Measurements from ENCODE around the gene MT2A.

MT2A gene

DNA sequence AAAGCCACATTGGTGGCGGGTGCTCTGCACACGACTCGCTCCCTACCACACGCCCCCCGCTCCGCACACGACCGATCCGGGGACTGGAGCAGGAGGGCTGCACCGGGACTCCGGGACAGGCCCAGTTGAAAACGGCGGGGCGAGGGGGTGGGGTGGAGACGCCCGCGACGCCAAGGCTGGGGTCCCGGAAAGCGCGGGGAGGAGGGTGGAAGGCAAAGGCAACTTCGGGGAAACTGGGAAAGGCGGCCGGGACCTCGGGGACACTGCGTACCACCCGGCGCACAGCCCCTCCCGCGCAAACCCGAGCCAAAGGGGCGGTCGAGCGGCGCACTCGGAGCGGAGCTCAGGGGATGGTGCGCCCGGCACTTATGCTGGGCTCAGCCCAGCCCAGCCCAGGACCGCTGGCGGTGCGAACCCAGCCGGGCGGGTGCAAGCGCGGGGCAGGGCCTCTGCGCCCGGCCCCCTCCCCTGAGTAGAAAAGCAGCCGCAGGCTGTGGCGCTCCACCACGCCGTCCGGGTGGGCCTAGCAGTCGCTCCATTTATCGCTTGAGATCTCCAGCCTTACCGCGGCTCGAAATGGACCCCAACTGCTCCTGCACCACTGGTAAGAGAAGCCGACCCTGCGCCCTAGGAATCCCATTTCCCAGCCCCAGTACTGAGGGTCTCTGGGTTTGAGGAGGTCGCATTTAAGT lies 23.9 kb downstream of the MT2A start, which contains the start of gene MT1M:
TSS of gene MT1M (plus strand) at position 504 of the 692 bp plus-strand sequence. CDS start at position 577, 73 bp downstream.
- ATAC-seq (ENCODE audit: low read depth) (no peak), DNase-seq (ENCODE audit: low spot score) (no peak)
- H3K36me3 ChIP-seq (ENCODE audit: low read depth) = no peaks in the 10 kb centered on the region
- H3K27ac ChIP-seq (ENCODE audit: poor library complexity, severe bottlenecking) = no peak within 1 kb of the TSS
- no peak for TF ChIP-seq CTCF (IDR thresholded peaks at IDR 0.05; ENCODE audit: poor library complexity, severe bottlenecking)
- no peak within 1 kb of the TSS for H3K4me3 ChIP-seq (ENCODE audit: severe bottlenecking)
- no peaks in the 10 kb centered on the region for H3K27me3 ChIP-seq (ENCODE audit: insufficient read depth, poor library complexity, severe bottlenecking)
- no peaks in the 10 kb centered on the region for H3K4me1 ChIP-seq (ENCODE audit: insufficient read depth, poor library complexity, severe bottlenecking)
- no peaks in the 10 kb centered on the region for H3K9me3 ChIP-seq (ENCODE audit: severe bottlenecking)

GRCh38 chr16:56632848-56633365 lies 24.5 kb downstream of the MT2A start:
- no peak overlapping the region for H3K27ac ChIP-seq (ENCODE audit: poor library complexity, severe bottlenecking)
- H3K36me3 ChIP-seq (ENCODE audit: low read depth) = no peaks in the 10 kb centered on the region
- H3K27me3 ChIP-seq (ENCODE audit: insufficient read depth, poor library complexity, severe bottlenecking) = no peaks in the 10 kb centered on the region
- DNase-seq (ENCODE audit: low spot score) (no peak), ATAC-seq (ENCODE audit: low read depth) (no peak)
- no peak for TF ChIP-seq CTCF (IDR thresholded peaks at IDR 0.05; ENCODE audit: poor library complexity, severe bottlenecking)
- H3K4me1 ChIP-seq (ENCODE audit: insufficient read depth, poor library complexity, severe bottlenecking) = no peaks in the 10 kb centered on the region
- H3K4me3 ChIP-seq (ENCODE audit: severe bottlenecking) = no peak overlapping the region
- H3K9me3 ChIP-seq (ENCODE audit: severe bottlenecking) = no peaks in the 10 kb centered on the region

GRCh38 chr16:56633535-56633934 lies 25.2 kb downstream of the MT2A start:
- Histone ChIP-seq H3K27ac (ENCODE audit: poor library complexity, severe bottlenecking) (no peak overlapping the region), H3K4me3 (ENCODE audit: severe bottlenecking) (no peak overlapping the region), H3K9me3 (ENCODE audit: severe bottlenecking) (no peaks in the 10 kb centered on the region), H3K36me3 (ENCODE audit: low read depth) (no peaks in the 10 kb centered on the region), H3K27me3 (ENCODE audit: insufficient read depth, poor library complexity, severe bottlenecking) (no peaks in the 10 kb centered on the region), H3K4me1 (ENCODE audit: insufficient read depth, poor library complexity, severe bottlenecking) (no peaks in the 10 kb centered on the region)
- DNase-seq (ENCODE audit: low spot score) (no peak), ATAC-seq (ENCODE audit: low read depth) (no peak)
- no peak for TF ChIP-seq CTCF (IDR thresholded peaks at IDR 0.05; ENCODE audit: poor library complexity, severe bottlenecking)

GRCh38 chr16:56634715-56635440 lies 26.5 kb downstream of the MT2A start:
- DNase-seq (ENCODE audit: low spot score) = no peak

More at GRCh38 chr16:56634715-56635440, 26.5 kb downstream of the MT2A start:
- Histone ChIP-seq H3K27ac (ENCODE audit: poor library complexity, severe bottlenecking) (no peak overlapping the region), H3K9me3 (ENCODE audit: severe bottlenecking) (no peaks in the 10 kb centered on the region), H3K36me3 (ENCODE audit: low read depth) (no peaks in the 10 kb centered on the region), H3K4me1 (ENCODE audit: insufficient read depth, poor library complexity, severe bottlenecking) (no peaks in the 10 kb centered on the region), H3K27me3 (ENCODE audit: insufficient read depth, poor library complexity, severe bottlenecking) (no peaks in the 10 kb centered on the region), H3K4me3 (ENCODE audit: severe bottlenecking) (no peak overlapping the region)
- TF ChIP-seq CTCF (IDR thresholded peaks at IDR 0.05; ENCODE audit: poor library complexity, severe bottlenecking) = no peak
- no peak for ATAC-seq (ENCODE audit: low read depth)
